H1 (cell line): ENCODE measurements around the gene MPEG1. TPM values are rescaled to one million over a fixed set of nuclear protein-coding genes. Genes with fewer than 3 reads are reported as not detected.

Experiments used
- CBX8 ChIP-seq: fragments of 300-800, 300-1000 bp; sonication (generic); IDR thresholded peaks from 2 replicates; pipeline ENCODE4 v1.7.1; 2016; ENCODE audit warnings: low read depth, low read length, borderline replicate concordance
- HDAC2 ChIP-seq, 2 experiments: fragments of 300-600 bp in 1 of 2; sonication (generic) in 1 of 2; IDR thresholded peaks; 2 replicates each; pipeline ENCODE4 v1.6.1; 2011 to 2012; ENCODE audit warnings: low read depth in 2 of 2, low read length in 2 of 2, mild to moderate bottlenecking in 2 of 2, moderate library complexity in 2 of 2, borderline replicate concordance in 1 of 2, inconsistent platforms in 1 of 2
- MAX ChIP-seq: IDR thresholded peaks from 2 replicates; pipeline ENCODE4 v1.6.1; 2012; ENCODE audit warnings: inconsistent platforms
- POLR2A ChIP-seq, 2 experiments: IDR thresholded peaks; 1 replicate in 1 of 2; 2 replicates in 1 of 2; pipeline ENCODE4 v1.6.1; 2011; ENCODE audit warnings: low read depth in 2 of 2, low read length in 2 of 2, mild to moderate bottlenecking in 2 of 2; ENCODE audit errors: control extremely low read depth in 1 of 2
- TBP ChIP-seq: IDR thresholded peaks from 2 replicates; pipeline ENCODE4 v1.6.1; 2011; ENCODE audit warnings: low read depth, low read length, improper control_type of control experiment
- TEAD4 ChIP-seq: IDR thresholded peaks from 2 replicates; pipeline ENCODE4 v1.6.1; 2012; ENCODE audit warnings: low read depth, low read length, inconsistent platforms, mixed read lengths
- polyA plus RNA-seq, 7 experiments: library from polyadenylated mRNA; depleted of rRNA in 3 of 7; stranded (reverse) in 5 of 7; unstranded in 2 of 7; fragments of >200 nt in 5 of 7; fragments of 200-250 nt in 2 of 7; gene quantifications; 1 replicate in 5 of 7; 2 replicates in 1 of 7; 4 replicates in 1 of 7; pipeline versions ENCODE4 v1.2.1 to v1.2.3, GENCODE V29; 2011 to 2013; ENCODE audit warnings: missing spikeins in 2 of 7, mixed read lengths in 2 of 7
- total RNA-seq: library from RNA; stranded (reverse); fragmentation: NEBNext Ultra II Directional; extraction: Animal tissue kit (Norgen Biotek cat#: 25700); gene quantifications from 2 replicates; pipeline ENCODE4 v1.2.1, GENCODE V29; 2021

MPEG1 gene
- total and polyA plus RNA-seq, 2 of the 8 experiments (the other 6 are each of a cell fraction or from before 2014, with no cell fraction given): not detected

- TF ChIP-seq HDAC2 (IDR thresholded peaks at IDR 0.05; ENCODE audit: borderline replicate concordance in 1 of 2, low read depth in 2 of 2, low read length in 2 of 2): no peak
- TF ChIP-seq MAX: no peak
- no peak for TF ChIP-seq TEAD4
- no peak for TF ChIP-seq POLR2A (IDR thresholded peaks at IDR 0.05; ENCODE audit: control extremely low read depth in 1 of 2, low read depth in 2 of 2, low read length in 2 of 2)
- no peak for TF ChIP-seq TBP
- no peak for TF ChIP-seq CBX8
- TF ChIP-seq, all 59 proteins: peak for 0
These were observed 27.9 kb downstream of the MPEG1 start (continued) for GRCh38 chr11:59184691-59185339.
